Measurements from ENCODE around the gene MCTP2.

DNA sequence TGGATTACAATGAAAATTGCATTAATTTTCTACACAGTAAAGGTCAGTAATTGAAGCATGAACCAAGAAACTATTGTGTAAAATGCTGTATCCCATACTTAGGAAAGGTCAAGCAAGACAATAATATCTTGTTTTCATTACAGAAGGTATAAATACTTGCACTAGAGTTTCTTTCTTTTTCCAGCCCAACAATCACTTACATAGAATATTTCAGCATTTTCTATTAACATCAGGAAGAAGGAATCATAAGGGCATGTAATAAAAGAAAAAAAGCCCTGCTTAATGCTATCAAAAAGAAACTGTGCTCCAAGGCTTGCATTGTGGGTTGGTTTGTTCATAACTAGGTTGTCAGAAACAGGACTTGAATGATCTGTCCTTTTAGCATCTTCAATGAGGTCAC lies 215.1 kb downstream of the MCTP2 start:
- TF ChIP-seq EZH2 (IDR thresholded peaks at IDR 0.05; ENCODE audit: borderline replicate concordance, low read length): no peak
- TF ChIP-seq, protein P1, sequence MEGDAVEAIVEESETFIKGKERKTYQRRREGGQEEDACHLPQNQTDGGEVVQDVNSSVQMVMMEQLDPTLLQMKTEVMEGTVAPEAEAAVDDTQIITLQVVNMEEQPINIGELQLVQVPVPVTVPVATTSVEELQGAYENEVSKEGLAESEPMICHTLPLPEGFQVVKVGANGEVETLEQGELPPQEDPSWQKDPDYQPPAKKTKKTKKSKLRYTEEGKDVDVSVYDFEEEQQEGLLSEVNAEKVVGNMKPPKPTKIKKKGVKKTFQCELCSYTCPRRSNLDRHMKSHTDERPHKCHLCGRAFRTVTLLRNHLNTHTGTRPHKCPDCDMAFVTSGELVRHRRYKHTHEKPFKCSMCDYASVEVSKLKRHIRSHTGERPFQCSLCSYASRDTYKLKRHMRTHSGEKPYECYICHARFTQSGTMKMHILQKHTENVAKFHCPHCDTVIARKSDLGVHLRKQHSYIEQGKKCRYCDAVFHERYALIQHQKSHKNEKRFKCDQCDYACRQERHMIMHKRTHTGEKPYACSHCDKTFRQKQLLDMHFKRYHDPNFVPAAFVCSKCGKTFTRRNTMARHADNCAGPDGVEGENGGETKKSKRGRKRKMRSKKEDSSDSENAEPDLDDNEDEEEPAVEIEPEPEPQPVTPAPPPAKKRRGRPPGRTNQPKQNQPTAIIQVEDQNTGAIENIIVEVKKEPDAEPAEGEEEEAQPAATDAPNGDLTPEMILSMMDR (conservative IDR thresholded peaks at IDR 0.05 in 1 of 2, IDR thresholded peaks at IDR 0.05 in 1 of 2; ENCODE audit: extremely low read depth in 1 of 2, insufficient read depth in 1 of 2, low read depth in 1 of 2, low read length in 2 of 2): no peak

Data from mammary epithelial cell (primary cell).